GM23338 (cell line): Measurements from ENCODE around the gene MVB12B. TPM values are rescaled to one million over a fixed set of nuclear protein-coding genes. Genes with fewer than 3 reads are reported as not detected.

Experiments used
- ATAC-seq: fragments of 200-7000 bp; cut with Tn5 transposase; 3 replicates; pipeline ENCODE4 v1.9.1; 2020
- DNase-seq: peaks from one replicate; pipeline ENCODE4 v3.0.0-alpha.2; 2015; ENCODE audit warnings: low spot score
- H2AFZ ChIP-seq: fragments of 200-600 bp; sonication (generic); 2 replicates; pipeline ENCODE4 v1.8.0; 2016; ENCODE audit warnings: antibody characterized with exemption, mild to moderate bottlenecking, moderate library complexity
- H3F3A ChIP-seq: fragments of 200-600 bp; sonication (generic); replicated peaks from 2 replicates; pipeline ENCODE4 v1.8.0; 2017; ENCODE audit warnings: antibody characterized with exemption, mixed run types, low read depth
- H3K27ac ChIP-seq: fragments of 200-600 bp; sonication (generic); 2 replicates; pipeline ENCODE4 v1.6.1; 2016; ENCODE audit warnings: low read depth
- H3K27me3 ChIP-seq: fragments of 200-600 bp; sonication (generic); 2 replicates; pipeline ENCODE4 v1.8.0; 2016; ENCODE audit warnings: mild to moderate bottlenecking, mixed run types, moderate library complexity; ENCODE audit not compliant: insufficient read depth
- H3K36me3 ChIP-seq: fragments of 200-600 bp; sonication (generic); 2 replicates; pipeline ENCODE4 v1.8.0; 2016; ENCODE audit warnings: mild to moderate bottlenecking; ENCODE audit not compliant: insufficient read depth
- H3K4me1 ChIP-seq: fragments of 200-600 bp; sonication (generic); 2 replicates; pipeline ENCODE4 v1.8.0; 2016; ENCODE audit warnings: mild to moderate bottlenecking, moderate library complexity; ENCODE audit not compliant: insufficient read depth
- H3K4me2 ChIP-seq: fragments of 200-600 bp; sonication (generic); 2 replicates; pipeline ENCODE4 v1.7.1; 2017; ENCODE audit warnings: mixed run types
- H3K4me3 ChIP-seq: fragments of 200-600 bp; sonication (generic); 2 replicates; pipeline ENCODE4 v1.6.1; 2016; ENCODE audit warnings: mixed run types
- H3K79me2 ChIP-seq: fragments of 200-600 bp; sonication (generic); replicated peaks from 2 replicates; pipeline ENCODE4 v1.8.0; 2017; ENCODE audit warnings: mild to moderate bottlenecking; ENCODE audit not compliant: insufficient read depth
- H3K9me2 ChIP-seq: fragments of 200-600 bp; sonication (generic); 2 replicates; pipeline ENCODE4 v1.8.0; 2017; ENCODE audit not compliant: insufficient read depth
- H4K20me1 ChIP-seq: fragments of 200-600 bp; sonication (generic); replicated peaks from 2 replicates; pipeline ENCODE4 v1.8.0; 2017; ENCODE audit warnings: mild to moderate bottlenecking; ENCODE audit not compliant: insufficient read depth
- H3K27ac Mint-ChIP-seq: 2 replicates; pipeline ENCODE4 v1.8.0; 2020; ENCODE audit warnings: inconsistent platforms, mild to moderate bottlenecking, moderate library complexity, mixed read lengths
- H3K27me3 Mint-ChIP-seq: 3 replicates; pipeline ENCODE4 v1.8.0; 2022; ENCODE audit warnings: low read depth, mild to moderate bottlenecking, moderate library complexity, mixed read lengths, inconsistent platforms; ENCODE audit not compliant: insufficient read depth, poor library complexity
- H3K36me3 Mint-ChIP-seq: 3 replicates; pipeline ENCODE4 v1.8.0; 2021; ENCODE audit warnings: low read depth, mild to moderate bottlenecking, inconsistent platforms, moderate library complexity, mixed read lengths
- H3K4me1 Mint-ChIP-seq: 3 replicates; pipeline ENCODE4 v1.8.0; 2020; ENCODE audit warnings: mild to moderate bottlenecking, inconsistent platforms, mixed read lengths
- H3K4me3 Mint-ChIP-seq: 3 replicates; pipeline ENCODE4 v1.8.0; 2021; ENCODE audit warnings: moderate library complexity, mild to moderate bottlenecking, inconsistent platforms, mixed read lengths
- H3K9me3 Mint-ChIP-seq: 3 replicates; pipeline ENCODE4 v1.8.0; 2020; ENCODE audit warnings: moderate library complexity, mild to moderate bottlenecking, inconsistent platforms, mixed read lengths
- ETS1 ChIP-seq: IDR thresholded peaks from 2 replicates; pipeline ENCODE4 v1.6.1; 2016; ENCODE audit warnings: antibody characterized with exemption
- EZH2 ChIP-seq: fragments of 200-600 bp; sonication (generic); IDR thresholded peaks from one replicate; pipeline ENCODE4 v1.8.0; 2017; ENCODE audit warnings: antibody characterized with exemption, mild to moderate bottlenecking, low read depth; ENCODE audit not compliant: unreplicated experiment
- EZH2phosphoT487 ChIP-seq: fragments of 200-600 bp; sonication (generic); IDR thresholded peaks from one replicate; pipeline ENCODE4 v1.8.1; 2018; ENCODE audit warnings: antibody characterized with exemption; ENCODE audit not compliant: unreplicated experiment
- JUNB ChIP-seq: IDR thresholded peaks from one replicate; pipeline ENCODE4 v1.6.1; 2016; ENCODE audit warnings: antibody characterized with exemption; ENCODE audit not compliant: unreplicated experiment
- NANOG ChIP-seq: IDR thresholded peaks from 2 replicates; pipeline ENCODE4 v1.6.1; 2016; ENCODE audit warnings: antibody characterized with exemption, borderline replicate concordance
- POLR2AphosphoS5 ChIP-seq: IDR thresholded peaks from 2 replicates; pipeline ENCODE4 v1.6.1; 2016; ENCODE audit warnings: antibody characterized with exemption, low read depth
- ZNF114 ChIP-seq: fragments of 250-450 bp; sonication (Bioruptor Pico); IDR thresholded peaks from 2 replicates; pipeline ENCODE4 v1.5.0; 2020; ENCODE audit warnings: mild to moderate bottlenecking, moderate library complexity
- ZNF331 ChIP-seq: fragments of 250-450 bp; sonication (Bioruptor Pico); IDR thresholded peaks from 2 replicates; pipeline ENCODE4 v1.5.0; 2020; ENCODE audit warnings: low read depth, mild to moderate bottlenecking, moderate library complexity
- polyA plus RNA-seq: library from polyadenylated mRNA; unstranded; fragments of >200 nt; fragmentation: Nextera tagmentation; extraction: Ambion mirVana; gene quantifications from 2 replicates; pipeline ENCODE4 v1.2.1, GENCODE V29; 2016
- total RNA-seq: library from RNA; depleted of rRNA; stranded (reverse); fragments of >200 nt; shearing (Covaris generic); gene quantifications from 2 replicates; pipeline ENCODE4 v1.2.3, GENCODE V29; 2014
- TF ChIP-seq, protein P1 (sequence below), 2 experiments: fragments of 200-600 bp in 1 of 2; sonication (generic) in 1 of 2; conservative IDR thresholded peaks; 2 replicates each; pipeline versions ENCODE4 v1.5.1 to v1.6.1; 2016 to 2017; ENCODE audit warnings: antibody characterized with exemption in 2 of 2, low read depth in 2 of 2, mild to moderate bottlenecking in 2 of 2, moderate library complexity in 1 of 2
- TF ChIP-seq, protein P2 (sequence below): IDR thresholded peaks from one replicate; pipeline ENCODE4 v1.6.1; 2018; ENCODE audit warnings: antibody characterized with exemption; ENCODE audit not compliant: unreplicated experiment

Gene MVB12B
- total and polyA plus RNA-seq, 2 experiments from 2014 or later: 1.9 to 6.6 TPM

GRCh38 chr9:126420135-126420534 is 93.5 kb downstream of the MVB12B start:
- no peak overlapping the region for H3K27ac Mint-ChIP-seq
- Histone ChIP-seq H3K4me2 (no peak overlapping the region), H3K27me3 (no peaks in the 10 kb centered on the region), H3K79me2 (no peaks in the 10 kb centered on the region), H3K9me2 (no peaks in the 10 kb centered on the region), H3F3A (no peaks in the 10 kb centered on the region), H4K20me1 (no peaks in the 10 kb centered on the region), H3K36me3 (no peaks in the 10 kb centered on the region; the same call in 1 of the 2 replicates), H3K4me3 (no peak overlapping the region), H3K4me1 (peaks cover 11% of the 10 kb centered on the region), H3K27ac (no peak overlapping the region), H2AFZ (no peak overlapping the region)
- no peak for TF ChIP-seq EZH2phosphoT487
- no peak for TF ChIP-seq ZNF114 (CRISPR knock-in tag)
- no peak for TF ChIP-seq EZH2
- TF ChIP-seq ZNF331 (CRISPR knock-in tag): no peak
- TF ChIP-seq JUNB: no peak
- TF ChIP-seq, protein P1, sequence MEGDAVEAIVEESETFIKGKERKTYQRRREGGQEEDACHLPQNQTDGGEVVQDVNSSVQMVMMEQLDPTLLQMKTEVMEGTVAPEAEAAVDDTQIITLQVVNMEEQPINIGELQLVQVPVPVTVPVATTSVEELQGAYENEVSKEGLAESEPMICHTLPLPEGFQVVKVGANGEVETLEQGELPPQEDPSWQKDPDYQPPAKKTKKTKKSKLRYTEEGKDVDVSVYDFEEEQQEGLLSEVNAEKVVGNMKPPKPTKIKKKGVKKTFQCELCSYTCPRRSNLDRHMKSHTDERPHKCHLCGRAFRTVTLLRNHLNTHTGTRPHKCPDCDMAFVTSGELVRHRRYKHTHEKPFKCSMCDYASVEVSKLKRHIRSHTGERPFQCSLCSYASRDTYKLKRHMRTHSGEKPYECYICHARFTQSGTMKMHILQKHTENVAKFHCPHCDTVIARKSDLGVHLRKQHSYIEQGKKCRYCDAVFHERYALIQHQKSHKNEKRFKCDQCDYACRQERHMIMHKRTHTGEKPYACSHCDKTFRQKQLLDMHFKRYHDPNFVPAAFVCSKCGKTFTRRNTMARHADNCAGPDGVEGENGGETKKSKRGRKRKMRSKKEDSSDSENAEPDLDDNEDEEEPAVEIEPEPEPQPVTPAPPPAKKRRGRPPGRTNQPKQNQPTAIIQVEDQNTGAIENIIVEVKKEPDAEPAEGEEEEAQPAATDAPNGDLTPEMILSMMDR (conservative IDR thresholded peaks at IDR 0.05; ENCODE audit: low read depth in 2 of 2): no peak
- TF ChIP-seq POLR2AphosphoS5: no peak
- TF ChIP-seq, protein P2, sequence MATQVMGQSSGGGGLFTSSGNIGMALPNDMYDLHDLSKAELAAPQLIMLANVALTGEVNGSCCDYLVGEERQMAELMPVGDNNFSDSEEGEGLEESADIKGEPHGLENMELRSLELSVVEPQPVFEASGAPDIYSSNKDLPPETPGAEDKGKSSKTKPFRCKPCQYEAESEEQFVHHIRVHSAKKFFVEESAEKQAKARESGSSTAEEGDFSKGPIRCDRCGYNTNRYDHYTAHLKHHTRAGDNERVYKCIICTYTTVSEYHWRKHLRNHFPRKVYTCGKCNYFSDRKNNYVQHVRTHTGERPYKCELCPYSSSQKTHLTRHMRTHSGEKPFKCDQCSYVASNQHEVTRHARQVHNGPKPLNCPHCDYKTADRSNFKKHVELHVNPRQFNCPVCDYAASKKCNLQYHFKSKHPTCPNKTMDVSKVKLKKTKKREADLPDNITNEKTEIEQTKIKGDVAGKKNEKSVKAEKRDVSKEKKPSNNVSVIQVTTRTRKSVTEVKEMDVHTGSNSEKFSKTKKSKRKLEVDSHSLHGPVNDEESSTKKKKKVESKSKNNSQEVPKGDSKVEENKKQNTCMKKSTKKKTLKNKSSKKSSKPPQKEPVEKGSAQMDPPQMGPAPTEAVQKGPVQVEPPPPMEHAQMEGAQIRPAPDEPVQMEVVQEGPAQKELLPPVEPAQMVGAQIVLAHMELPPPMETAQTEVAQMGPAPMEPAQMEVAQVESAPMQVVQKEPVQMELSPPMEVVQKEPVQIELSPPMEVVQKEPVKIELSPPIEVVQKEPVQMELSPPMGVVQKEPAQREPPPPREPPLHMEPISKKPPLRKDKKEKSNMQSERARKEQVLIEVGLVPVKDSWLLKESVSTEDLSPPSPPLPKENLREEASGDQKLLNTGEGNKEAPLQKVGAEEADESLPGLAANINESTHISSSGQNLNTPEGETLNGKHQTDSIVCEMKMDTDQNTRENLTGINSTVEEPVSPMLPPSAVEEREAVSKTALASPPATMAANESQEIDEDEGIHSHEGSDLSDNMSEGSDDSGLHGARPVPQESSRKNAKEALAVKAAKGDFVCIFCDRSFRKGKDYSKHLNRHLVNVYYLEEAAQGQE: no peak
- TF ChIP-seq ETS1: no peak
- TF ChIP-seq NANOG: no peak
- H3K27me3 Mint-ChIP-seq: peaks cover 3% of the 10 kb centered on the region
- no peak for ATAC-seq
- peaks cover 46% of the 10 kb centered on the region for H3K4me1 Mint-ChIP-seq
- H3K36me3 Mint-ChIP-seq: no peaks in the 10 kb centered on the region
- DNase-seq: no peak
- no peaks in the 10 kb centered on the region for H3K9me3 Mint-ChIP-seq
- H3K4me3 Mint-ChIP-seq: no peak overlapping the region
